Germinal center (tissue), 1 donor: ENCODE data around the gene BNC2.

Experiments
- DNase-seq: peaks from one replicate; pipeline ENCODE4 v3.0.0; 2012; ENCODE audit warnings: mixed read lengths, low spot score

BNC2 gene

DNA sequence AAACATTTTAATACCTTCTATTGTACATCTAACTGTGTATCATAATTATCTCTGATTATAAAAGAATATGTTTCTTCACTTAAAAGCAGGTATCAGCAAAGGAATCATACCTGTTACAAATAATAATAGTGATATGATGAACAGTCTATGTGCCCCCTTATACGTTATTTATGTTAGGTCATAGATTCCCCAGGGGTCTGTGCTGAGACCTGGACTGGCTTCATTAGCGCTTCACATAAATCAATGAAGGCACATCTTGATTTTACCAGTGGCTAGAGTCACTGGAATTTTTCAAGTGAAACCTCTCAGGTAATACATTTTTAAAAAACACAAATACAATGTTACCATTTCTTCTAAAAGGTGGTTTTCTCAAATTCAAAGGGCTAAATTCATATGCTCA, 275.2 kb downstream of the BNC2 start:
- no peak for DNase-seq

DNA sequence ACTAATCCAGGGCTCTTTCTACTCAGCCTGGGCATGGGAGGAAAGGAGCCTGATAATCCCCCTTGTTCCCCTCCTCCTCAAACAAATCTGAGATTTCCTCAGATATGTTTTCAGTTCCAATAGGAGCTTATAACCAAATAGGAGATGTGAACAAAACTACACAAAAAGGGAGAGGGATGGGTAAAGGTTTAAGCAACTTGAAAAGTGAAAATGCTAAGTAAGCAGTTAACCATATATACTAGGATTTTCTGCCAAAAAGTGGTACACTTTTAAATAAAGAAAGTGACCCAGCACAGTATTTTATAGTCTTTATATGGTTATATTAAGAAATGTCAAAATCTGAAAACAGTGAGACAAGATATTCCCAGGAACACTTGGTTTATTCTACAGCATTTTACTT, 275.7 kb downstream of the BNC2 start:
- no peak for DNase-seq

DNA sequence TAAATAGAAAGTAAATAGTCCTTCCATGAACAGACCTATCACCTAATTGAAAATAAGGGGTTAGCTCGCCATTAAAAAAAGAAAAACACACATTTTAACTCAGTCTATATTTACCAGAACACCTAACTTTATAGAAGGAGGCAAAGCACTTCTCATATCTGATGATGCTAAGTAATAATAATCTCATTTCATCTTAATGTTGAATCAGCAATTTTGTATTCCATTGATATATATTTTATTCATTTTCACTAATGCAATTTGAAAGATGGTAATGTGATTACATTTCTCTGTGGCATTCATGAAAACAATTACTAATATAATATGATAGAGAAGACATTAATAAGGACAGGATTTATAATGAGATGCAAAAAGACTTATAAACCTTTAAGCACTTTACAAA, 276.7 kb downstream of the BNC2 start:
- no peak for DNase-seq

DNA sequence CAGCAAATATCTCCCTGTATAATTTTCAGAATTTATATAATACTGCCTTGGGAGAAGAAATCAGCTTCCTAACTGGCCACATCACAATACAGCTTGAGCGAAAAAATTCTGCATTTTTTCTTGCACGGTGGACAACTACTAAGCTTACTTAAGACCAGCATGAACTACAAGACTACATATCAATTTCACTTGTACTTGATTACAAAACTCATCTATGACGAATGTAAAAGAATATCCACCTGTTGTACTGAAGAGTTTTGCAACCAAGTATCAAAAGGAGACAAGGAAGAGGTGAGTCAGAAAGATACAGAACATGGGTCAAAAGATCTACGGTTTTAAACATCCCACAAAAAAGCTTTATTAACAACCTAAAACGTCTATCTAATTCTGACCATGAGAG, 279.4 kb downstream of the BNC2 start:
- no peak for DNase-seq

DNA sequence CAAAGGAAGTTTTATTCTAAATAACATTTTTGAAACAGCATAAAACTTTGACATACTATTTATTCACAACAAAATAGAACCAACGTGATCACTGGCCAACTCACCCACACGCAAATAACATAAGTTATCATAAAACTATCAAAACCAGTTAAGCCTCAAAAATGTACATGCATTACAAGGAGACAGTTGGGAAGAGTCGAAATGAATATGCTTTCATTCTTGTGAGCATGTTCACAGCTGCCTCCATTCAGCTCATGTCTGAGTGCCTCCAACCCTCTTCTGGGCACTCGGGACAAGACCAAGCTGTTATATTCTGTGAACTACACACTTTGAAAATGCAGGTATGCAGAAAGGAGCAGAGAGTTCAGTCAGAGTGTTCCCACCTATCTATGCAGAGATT, 284.9 kb downstream of the BNC2 start:
- DNase-seq: no peak

DNA sequence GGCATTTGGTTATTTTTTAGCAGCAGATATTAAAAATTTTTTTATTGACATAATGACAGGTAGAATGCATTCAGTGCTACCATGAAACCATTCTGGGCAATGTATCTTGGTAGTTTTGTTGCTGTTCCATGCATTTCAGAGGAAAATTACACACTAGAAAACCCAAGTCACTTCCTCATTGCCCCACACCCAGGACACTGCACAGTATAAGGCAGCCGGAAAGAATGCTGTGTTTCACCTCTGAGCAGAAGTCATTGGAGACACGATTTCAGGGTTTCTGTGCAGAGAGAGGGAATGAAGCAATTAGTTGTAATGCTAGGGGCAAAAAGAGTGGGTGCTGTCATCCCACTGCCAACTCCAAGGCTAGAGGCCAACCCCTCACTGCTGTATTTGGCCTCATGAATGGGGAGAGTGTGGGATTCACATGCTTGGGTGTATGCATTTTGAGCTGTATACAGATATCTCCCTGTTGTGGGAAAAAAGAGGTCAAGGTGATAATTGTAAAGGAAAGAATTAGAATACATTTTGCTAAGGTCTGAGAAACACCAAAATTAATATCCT, 290.5 kb downstream of the BNC2 start:
- DNase-seq: no peak

DNA sequence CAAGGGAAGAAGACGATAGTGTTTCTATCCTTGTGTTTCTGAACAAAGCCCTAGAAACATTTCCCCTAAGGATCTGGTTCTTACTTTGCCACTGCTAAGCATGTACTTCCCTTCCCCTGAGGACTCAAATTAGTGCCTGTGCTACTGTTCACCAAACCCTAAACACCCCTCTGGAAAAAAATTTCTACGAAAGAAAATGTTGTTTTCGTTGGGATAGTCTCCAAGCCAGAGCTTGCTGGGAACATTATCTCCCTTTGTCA, 294.6 kb downstream of the BNC2 start:
- no peak for DNase-seq

DNA sequence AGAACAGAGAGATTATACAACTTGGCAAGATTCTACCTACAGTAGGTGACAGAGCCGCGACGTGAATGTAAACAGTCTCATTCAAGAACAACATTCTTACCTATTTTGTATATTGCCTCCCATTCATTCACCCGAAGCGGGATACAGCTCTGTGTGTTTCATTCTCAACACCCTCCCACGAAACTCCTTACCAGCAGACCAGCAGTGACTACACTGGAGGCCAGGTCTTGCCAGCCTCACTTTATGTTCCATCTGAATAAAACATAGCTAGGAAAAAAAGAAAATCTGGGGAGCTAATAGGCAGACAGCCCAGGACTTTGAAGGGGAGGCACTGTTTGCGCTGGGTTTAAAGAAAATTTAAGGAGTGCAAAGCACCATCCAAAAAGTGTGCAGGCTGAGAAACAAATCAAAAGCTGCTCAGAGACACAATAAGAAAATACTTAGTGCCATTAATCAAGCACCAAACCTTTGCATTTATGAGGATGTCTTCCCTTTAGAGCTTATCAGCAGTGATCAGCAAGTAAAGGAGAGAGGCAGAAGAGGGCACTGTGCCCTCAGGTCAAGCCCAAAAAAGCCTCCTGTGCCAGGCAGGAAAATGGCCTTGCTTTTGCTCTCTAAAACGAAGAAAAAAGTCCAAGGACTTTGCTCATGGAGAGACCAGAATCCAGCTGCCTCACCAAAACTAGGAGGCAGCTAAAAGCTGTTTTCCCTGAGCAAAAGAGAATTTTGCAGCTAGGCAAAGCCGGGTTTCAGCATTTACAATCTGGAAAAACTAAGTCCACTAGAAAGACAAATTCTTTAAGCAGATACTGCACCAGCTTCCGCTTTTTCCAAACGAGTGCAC, 295.1 kb downstream of the BNC2 start:
- DNase-seq: no peak

DNA sequence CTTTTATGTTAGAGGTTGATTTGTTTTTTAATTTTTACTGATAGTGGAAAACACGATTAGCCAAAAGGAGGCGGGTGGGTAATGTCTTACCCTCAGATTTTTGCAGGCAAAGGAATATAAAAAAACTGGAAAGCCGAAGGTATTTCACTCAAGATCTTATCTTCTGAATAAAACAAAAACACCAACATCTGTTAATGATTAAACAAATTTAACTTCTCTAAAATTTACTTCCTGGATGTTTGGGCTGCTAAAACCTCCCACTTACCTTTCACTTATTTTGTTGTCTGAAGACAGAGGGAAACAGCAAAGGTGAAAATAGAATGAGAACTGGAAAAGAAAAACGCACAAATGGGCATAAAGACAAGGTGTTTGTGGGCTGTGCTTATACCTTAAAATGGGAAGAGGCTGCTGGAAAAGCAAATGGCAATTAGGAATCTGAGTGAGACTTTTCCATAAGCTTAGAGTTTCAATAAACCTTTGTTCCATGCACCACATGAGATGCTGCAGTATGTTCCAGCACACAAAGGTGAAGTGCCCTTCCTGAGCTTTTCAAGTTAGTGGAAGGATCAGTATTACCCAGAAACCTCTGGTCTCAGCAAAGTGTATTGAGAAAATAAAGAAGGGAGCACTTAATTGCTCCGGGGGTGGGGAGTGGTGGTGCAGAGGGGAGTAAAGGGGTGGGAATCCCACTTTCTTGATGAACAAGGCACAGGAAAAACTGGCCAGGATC, 298.3 kb downstream of the BNC2 start:
- DNase-seq: no peak

DNA sequence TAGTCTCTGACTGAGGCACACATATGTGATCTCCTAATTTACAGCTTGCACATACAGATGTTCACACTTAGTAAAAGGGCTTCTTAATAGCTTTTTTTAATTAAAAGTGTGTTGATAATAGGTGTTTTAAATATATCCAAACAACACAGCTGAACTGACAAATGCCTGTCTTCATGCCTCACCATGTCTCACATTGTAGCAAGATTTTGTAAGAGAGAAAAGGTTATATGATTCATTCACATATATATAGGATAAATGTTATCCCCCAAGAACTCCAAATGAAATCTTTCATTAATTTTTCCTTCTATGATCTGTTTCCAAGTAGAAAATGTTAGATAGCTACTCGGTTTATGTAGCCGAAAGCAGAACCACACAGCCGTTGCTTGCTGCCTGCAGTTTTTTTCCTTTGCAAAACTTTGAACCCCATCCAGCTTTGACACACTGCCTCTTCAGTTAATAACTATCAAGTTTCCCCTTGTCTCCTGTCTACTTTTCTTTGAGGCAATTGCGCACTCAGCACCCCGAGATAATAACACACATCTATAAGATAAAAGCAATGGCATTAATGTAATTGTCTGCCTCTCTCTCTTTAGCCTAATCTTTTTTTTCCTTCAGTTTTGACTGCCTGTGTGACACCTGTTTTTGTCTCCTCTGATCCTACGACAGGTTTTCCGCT, 299.2 kb downstream of the BNC2 start:
- DNase-seq: no peak

DNA sequence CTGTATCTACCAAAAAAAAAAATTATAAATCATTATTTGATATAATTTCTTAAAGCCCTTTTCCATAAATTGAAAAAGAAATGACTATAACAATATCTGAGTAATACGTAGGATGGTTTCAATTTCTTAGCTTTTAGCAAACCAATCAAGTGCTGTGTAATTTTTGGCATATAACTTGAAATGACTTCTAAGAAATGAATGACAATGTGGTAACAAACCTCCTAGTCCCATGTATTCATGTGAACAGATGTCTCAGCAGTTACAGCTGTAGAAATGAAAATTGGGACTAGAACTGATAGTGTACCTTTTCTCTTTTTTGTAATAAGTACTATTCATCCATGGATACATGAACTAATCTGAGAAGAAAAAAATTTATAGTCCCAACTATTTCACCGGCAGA, 307.0 kb downstream of the BNC2 start:
- no peak for DNase-seq

DNA sequence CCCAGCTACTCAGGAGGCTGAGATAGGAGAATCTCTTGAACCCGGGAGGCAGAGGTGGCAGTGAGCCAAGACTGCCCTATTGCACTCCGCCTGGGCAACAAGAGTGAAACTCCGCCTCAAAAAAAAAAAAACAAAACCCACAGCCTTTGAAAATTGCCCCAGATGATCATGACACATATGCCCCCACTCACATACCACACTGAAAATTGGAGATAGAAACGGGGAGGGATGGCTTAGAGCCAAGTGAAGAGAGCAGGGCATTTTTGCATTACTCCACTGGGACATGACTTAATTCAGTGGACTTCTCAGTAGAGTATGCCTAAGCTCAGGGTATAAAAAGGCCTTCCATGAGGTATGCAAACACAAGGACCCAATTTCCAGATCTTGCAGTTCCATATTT, 309.3 kb downstream of the BNC2 start:
- no peak for DNase-seq

DNA sequence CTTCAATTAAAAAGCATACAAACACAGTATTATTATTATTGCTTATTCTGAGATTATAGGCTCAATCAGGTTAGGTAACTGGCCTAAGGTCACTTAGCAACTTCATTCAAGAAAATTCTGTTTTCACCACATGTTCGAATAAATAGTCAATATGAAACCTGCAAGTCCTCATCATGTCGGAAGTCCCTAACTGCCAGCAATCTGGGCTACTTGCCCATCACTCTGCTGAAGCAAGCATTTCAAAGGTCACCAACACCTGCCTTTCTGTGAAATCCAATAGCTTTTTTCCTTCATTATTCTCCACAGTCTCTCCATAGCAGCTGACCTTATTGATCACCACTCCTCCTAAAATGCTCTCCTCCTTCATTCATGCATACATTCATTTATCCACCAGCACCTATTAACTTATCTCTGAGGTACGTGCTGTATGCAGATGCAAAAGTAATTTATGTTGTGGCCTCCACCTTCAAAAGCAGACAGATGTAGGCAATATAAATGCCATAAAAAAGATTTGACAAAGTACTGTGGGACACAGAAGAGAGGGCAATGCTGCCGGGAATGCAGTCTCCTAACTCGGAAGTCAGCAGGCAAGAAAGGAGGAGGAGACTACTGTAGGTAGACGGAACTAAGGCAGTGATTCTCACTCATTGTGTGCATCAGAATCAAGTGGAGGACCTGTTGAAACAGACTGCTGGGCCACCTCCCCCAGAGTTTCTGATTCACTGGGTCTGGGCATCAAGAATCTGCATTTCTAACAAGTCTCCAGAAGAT, 310.9 kb downstream of the BNC2 start:
- DNase-seq: no peak

DNA sequence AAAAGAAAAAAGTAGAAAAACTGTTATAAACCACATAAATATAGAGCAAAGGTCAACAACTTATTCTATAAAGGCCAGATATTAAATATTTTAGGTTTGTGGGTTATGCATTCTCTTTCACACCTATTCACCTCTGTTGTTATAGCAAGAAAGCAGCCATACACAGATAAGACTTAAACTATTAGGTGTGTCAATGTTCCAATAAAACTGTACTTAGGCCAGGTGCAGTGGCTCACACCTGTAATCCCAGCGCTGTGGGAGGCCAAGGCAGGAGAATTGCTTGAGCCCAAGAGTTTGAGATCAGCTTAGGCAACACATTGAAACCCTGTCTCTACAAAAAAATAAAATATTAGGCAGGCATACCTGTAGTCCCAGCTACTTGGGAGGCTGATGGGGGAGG, 314.7 kb downstream of the BNC2 start:
- no peak for DNase-seq

DNA sequence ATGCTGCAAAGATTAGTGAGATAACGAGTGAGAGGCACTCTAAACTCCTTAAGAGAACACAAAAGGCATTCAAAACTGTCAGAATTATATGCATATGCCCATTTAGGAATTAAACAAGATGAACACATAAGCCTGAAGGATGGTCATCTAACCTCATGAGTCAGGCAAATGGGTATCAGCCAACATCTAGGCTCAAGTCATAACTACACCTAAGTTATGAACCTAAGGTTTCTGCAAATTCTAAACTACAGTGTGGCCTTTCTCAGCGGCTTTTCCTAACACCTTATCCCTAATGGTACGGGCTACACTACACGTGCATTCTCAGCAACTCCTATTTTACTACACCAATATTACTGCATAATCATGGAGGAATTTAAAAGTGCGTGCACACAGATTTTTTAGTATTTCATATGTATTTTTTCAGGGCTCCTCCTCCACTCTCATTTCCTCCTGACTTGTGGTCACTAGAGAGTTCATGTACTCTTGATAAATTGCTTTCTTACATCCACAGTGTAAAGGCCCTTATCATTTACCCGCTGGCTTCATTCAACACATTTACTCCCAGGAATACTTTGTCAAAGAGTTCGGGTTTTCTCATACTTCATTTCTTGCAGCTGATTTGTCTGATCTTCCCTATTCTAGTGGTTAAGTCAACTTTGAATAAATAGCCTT, 316.5 kb downstream of the BNC2 start:
- no peak for DNase-seq

DNA sequence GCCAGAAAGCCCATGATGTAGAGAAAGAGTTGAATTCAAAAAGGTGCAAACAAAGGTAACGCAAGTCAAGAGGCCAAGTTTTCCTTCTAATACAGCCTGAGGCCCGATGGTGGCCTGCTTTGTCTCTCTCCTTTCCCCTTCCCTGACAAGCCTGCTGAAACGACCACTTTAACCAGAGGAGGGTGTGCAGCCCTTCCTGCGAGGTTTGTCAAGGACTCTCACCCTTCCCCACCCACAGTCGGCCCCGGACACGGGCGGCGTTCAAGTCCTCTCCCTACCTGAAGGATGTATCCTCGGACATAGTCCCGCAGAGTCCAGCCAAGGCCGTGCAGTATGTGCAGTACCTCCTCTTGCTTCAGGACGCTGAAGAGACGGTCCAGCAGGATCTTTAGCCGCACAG, 318.2 kb downstream of the BNC2 start:
- no peak for DNase-seq

DNA sequence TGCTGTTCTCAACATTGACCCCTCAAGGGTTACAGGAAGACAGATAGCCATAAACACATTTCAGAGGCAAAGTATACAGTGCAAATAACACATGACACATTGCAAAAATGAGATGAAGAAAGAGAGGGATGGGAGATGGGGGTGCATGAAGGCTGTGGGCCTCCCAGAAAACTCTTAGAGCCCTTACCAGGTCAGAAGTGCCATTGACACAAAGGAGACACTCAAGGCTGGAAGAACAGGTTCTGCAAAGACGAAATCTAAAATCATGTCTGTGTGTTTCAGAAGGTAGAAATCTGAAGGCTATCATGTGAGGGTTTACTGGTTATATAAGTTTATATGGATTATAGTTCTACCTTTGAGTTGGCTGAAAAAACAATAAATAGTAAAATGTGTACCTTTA, 318.8 kb downstream of the BNC2 start:
- no peak for DNase-seq

DNA sequence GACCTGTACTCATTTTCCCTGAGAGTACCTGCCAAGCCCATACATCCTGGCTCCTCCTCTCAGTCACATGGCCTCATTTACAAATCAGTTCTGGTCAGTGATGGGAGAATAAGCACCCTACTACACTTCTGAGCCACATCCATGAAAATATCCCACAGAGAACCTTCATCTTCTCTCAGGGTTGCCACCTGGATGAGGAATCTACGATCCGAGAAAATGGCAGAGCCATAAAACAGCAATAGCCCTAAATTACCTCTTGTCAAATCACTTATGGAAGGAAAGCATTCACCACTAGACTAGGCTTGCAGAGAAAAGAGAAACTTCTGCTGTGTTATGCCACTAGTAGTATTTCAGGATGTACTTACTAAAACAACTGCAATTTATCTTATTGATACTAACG, 324.8 kb downstream of the BNC2 start:
- no peak for DNase-seq

DNA sequence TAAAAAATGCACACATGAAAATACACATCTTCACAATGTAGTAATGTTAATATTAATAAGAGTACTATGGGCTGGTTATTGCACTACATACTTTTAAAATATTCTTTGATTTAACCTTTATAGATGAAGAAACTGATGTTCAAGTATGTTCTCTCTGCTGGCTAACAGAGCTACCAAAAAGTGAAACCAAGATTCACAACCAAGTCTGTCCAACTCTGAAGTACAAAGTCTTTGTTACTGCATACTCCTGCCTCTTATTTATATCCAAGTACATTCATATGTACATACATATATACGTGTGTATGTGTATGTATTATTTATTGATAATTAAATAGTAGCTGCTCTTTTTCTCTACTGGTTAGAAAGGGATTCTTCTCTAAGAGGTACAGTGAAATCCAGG, 325.6 kb downstream of the BNC2 start:
- DNase-seq: no peak

DNA sequence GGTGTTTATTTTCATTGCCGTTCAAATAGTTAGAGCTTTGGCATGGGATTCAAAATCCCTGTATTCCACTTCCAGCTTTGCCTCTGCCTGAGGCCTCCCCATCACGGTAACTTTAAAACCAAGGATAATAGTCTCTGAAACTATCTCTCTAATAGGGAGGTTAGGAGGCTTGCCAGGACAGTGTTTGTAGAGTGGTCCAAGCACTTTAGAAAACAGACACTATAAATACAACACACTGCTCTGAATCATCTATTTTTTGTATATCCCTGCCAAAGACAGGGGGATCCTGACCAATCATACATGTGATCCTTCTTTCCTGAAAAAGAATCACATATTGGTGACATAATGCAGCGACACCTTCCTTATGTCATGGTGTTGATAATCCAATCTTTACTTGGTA, 326.8 kb downstream of the BNC2 start:
- DNase-seq: no peak

DNA sequence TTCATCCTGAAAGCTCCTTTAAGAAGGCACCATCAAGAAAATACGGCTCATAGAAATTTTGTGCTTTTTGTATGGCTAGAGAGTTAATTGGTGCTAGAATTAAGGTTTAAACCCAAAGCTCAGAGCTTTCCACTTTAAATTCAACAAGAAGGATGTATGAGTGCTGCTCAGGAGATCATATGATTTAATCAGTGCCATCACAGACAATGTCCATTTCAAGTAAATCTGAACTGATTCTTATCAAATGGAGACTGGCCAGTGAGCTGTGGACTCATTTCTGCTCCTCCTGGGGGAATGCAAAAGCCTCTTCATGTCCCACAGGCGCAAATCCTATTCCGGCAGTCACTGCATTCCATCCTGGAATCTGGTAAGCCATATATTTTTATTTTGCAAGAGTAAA, 327.2 kb downstream of the BNC2 start:
- no peak for DNase-seq

DNA sequence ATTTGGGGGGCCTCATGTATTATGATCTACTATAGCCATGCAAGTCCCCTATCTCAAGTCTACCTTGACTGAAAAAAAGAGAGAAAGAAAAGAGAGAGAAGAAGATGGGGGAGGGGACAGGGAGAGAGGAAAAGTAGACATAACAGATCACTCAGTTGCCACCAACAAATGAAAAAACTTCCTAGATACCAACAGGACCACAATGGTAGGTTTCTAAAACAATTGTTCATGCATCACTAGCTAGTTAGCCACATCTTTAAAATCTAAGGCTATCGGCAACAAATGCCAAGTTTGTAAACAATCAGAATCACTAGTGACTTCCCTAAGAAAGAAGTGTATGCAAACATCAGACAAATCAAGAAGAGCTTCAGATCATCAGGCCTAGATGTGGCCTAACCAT, 328.2 kb downstream of the BNC2 start:
- no peak for DNase-seq
